HCT116 (cell line): ENCODE data around the gene DPYSL5. TPM values are rescaled to one million over a fixed set of nuclear protein-coding genes. Genes with fewer than 3 reads are reported as not detected.

Experiments
- ATAC-seq: fragments of 200-7000 bp; cut with Tn5 transposase; 2 replicates; pipeline ENCODE4 v1.9.1; 2020; ENCODE audit warnings: mild to moderate bottlenecking, moderate library complexity
- BruUV-seq: library from RNA; stranded (reverse); fragments of 400-500 nt; replicated peaks from 2 replicates; lab custom pipeline; 2021; lab: Mats Ljungman, UMichigan
- CTCF ChIA-PET: fragments of 300-600 bp; sonication (Branson Sonifier 250); formaldehyde crosslinking; loops from one replicate; lab custom pipeline; 2021; ENCODE audit warnings: antibody characterized with exemption; lab: Charles Lee
- POLR2A ChIA-PET: fragments of 300-600, 350-600 bp; sonication (Branson Sonifier 250); formaldehyde crosslinking; loops from one replicate; lab custom pipeline; 2021; ENCODE audit warnings: antibody characterized with exemption; lab: Charles Lee
- RAD21 ChIA-PET, 2 experiments: fragments of 300-600 bp; sonication (Branson Sonifier 250); formaldehyde crosslinking; loops; one replicate each; lab custom pipeline; 2023; ENCODE audit warnings: low total read pairs in 2 of 2; ENCODE audit not compliant: uncharacterized antibody in 2 of 2, unreplicated experiment in 2 of 2, low non-redundant PET in 1 of 2; lab: Charles Lee
- DNase-seq: peaks from one replicate; pipeline ENCODE4 v3.0.0-alpha.2; 2010; ENCODE audit warnings: low read depth, low spot score
- H2AFZ ChIP-seq: fragments of 200-600 bp; shearing (Covaris generic), sonication (generic); 2 replicates; pipeline ENCODE4 v1.6.1; 2017; ENCODE audit warnings: low read depth, mixed run types, mixed read lengths, antibody characterized with exemption, low read length; ENCODE audit not compliant: poor library complexity, severe bottlenecking
- H3K27ac ChIP-seq: 2 replicates; pipeline ENCODE4 v1.5.1; 2012; ENCODE audit warnings: low read depth, low read length
- H3K27me3 ChIP-seq: fragments of 200-600 bp; sonication (generic); 2 replicates; pipeline ENCODE4 v1.6.1; 2016; ENCODE audit warnings: mixed run types, low read length, mixed read lengths; ENCODE audit not compliant: insufficient read depth
- H3K36me3 ChIP-seq, 2 experiments: fragments of 200-500 bp in 1 of 2; fragments of 200-600 bp in 1 of 2; sonication (Bioruptor generic) in 1 of 2; sonication (generic) in 1 of 2; 2 replicates each; pipeline versions ENCODE4 v1.5.1 to v1.6.1; 2014 to 2016; ENCODE audit warnings: low read length in 2 of 2, inconsistent platforms in 1 of 2, mixed read lengths in 1 of 2, mixed run types in 1 of 2; ENCODE audit not compliant: insufficient read depth in 2 of 2, control insufficient read depth in 1 of 2
- H3K4me1 ChIP-seq, 2 experiments: fragments of 200-600 bp in 1 of 2; sonication (generic) in 1 of 2; 2 replicates each; pipeline versions ENCODE4 v1.5.1 to v1.6.1; 2012 to 2017; ENCODE audit warnings: low read length in 2 of 2, inconsistent platforms in 1 of 2, mild to moderate bottlenecking in 1 of 2, mixed read lengths in 1 of 2, mixed run types in 1 of 2, moderate library complexity in 1 of 2; ENCODE audit not compliant: insufficient read depth in 2 of 2, control insufficient read depth in 1 of 2
- H3K4me2 ChIP-seq: fragments of 200-600 bp; sonication (generic); 2 replicates; pipeline ENCODE4 v1.6.1; 2017; ENCODE audit warnings: mixed run types, low read length, mixed read lengths
- H3K4me3 ChIP-seq, 2 experiments: fragments of 200-600 bp in 1 of 2; sonication (generic) in 1 of 2; replicated peaks in 1 of 2; 2 replicates each; pipeline ENCODE4 v1.5.1; 2011 to 2016; ENCODE audit warnings: low read length in 2 of 2, control low read depth in 1 of 2, low read depth in 1 of 2, mild to moderate bottlenecking in 1 of 2, mixed read lengths in 1 of 2, mixed run types in 1 of 2
- H3K79me2 ChIP-seq: fragments of 200-600 bp; sonication (generic); 2 replicates; pipeline ENCODE4 v1.6.1; 2017; ENCODE audit warnings: mild to moderate bottlenecking, mixed run types, low read length, moderate library complexity, mixed read lengths; ENCODE audit not compliant: insufficient read depth
- H3K9ac ChIP-seq: fragments of 200-600 bp; sonication (generic); 2 replicates; pipeline ENCODE4 v1.6.1; 2016; ENCODE audit warnings: low read length, mixed read lengths
- H3K9me2 ChIP-seq: fragments of 200-600 bp; sonication (generic), shearing (Covaris generic); 2 replicates; pipeline ENCODE4 v1.6.1; 2017; ENCODE audit warnings: mixed run types, mild to moderate bottlenecking, moderate library complexity; ENCODE audit not compliant: insufficient read depth
- H3K9me3 ChIP-seq, 2 experiments: fragments of 200-500 bp in 1 of 2; fragments of 200-600 bp in 1 of 2; sonication (Bioruptor generic) in 1 of 2; sonication (generic) in 1 of 2; 2 replicates each; pipeline ENCODE4 v1.6.1; 2014 to 2017; ENCODE audit warnings: low read length in 2 of 2, mixed read lengths in 2 of 2, inconsistent platforms in 1 of 2, low read depth in 1 of 2, mild to moderate bottlenecking in 1 of 2, mixed run types in 1 of 2, moderate library complexity in 1 of 2; ENCODE audit not compliant: control insufficient read depth in 1 of 2, insufficient read depth in 1 of 2
- H4K20me1 ChIP-seq: fragments of 200-600 bp; sonication (generic), shearing (Covaris generic); 2 replicates; pipeline ENCODE4 v1.6.1; 2017; ENCODE audit warnings: mixed run types, mild to moderate bottlenecking, moderate library complexity; ENCODE audit not compliant: insufficient read depth
- EGR1 ChIP-seq: IDR thresholded peaks from 2 replicates; pipeline ENCODE4 v1.6.1; 2012; ENCODE audit warnings: low read depth
- ELF1 ChIP-seq: IDR thresholded peaks from 2 replicates; pipeline ENCODE4 v1.6.1; 2012; ENCODE audit warnings: low read depth, borderline replicate concordance
- EZH2 ChIP-seq: fragments of 200-600 bp; sonication (generic); IDR thresholded peaks from 2 replicates; pipeline ENCODE4 v1.6.1; 2017; ENCODE audit warnings: antibody characterized with exemption, mixed run types
- EZH2phosphoT487 ChIP-seq: fragments of 200-600 bp; IDR thresholded peaks from 2 replicates; pipeline ENCODE4 v1.6.1; 2018; ENCODE audit warnings: antibody characterized with exemption, borderline replicate concordance
- FOSL1 ChIP-seq: IDR thresholded peaks from 2 replicates; pipeline ENCODE4 v1.6.1; 2012; ENCODE audit warnings: low read depth
- JUND ChIP-seq: IDR thresholded peaks from 2 replicates; pipeline ENCODE4 v1.6.1; 2012
- POLR2A ChIP-seq: IDR thresholded peaks from 2 replicates; pipeline ENCODE4 v1.7.0; 2011; ENCODE audit warnings: borderline replicate concordance; ENCODE audit not compliant: insufficient read depth, insufficient read length; ENCODE audit errors: extremely low read depth
- POLR2AphosphoS5 ChIP-seq: IDR thresholded peaks from 2 replicates; pipeline ENCODE4 v1.6.1; 2011; ENCODE audit warnings: mild to moderate bottlenecking, low read depth, low read length, moderate library complexity
- SIN3A ChIP-seq: IDR thresholded peaks from 2 replicates; pipeline ENCODE4 v1.6.1; 2012; ENCODE audit warnings: low read depth
- SP1 ChIP-seq: IDR thresholded peaks from 2 replicates; pipeline ENCODE4 v1.6.1; 2012; ENCODE audit warnings: low read depth
- TCF7L2 ChIP-seq: IDR thresholded peaks from 2 replicates; pipeline ENCODE4 v1.7.0; 2011; ENCODE audit warnings: borderline replicate concordance, inconsistent platforms; ENCODE audit not compliant: insufficient read depth, insufficient read length; ENCODE audit errors: extremely low read depth
- YY1 ChIP-seq: IDR thresholded peaks from 2 replicates; pipeline ENCODE4 v1.6.1; 2011; ENCODE audit warnings: low read length, low read depth, moderate library complexity, mild to moderate bottlenecking; ENCODE audit not compliant: insufficient replicate concordance; ENCODE audit errors: extremely low read depth
- ZFX ChIP-seq: fragments of 450-650 bp; IDR thresholded peaks from 2 replicates; pipeline ENCODE4 v1.6.1; 2017
- ZNF274 ChIP-seq: fragments of 200-500 bp; sonication (Bioruptor generic); IDR thresholded peaks from 2 replicates; pipeline ENCODE4 v1.6.1; 2014; ENCODE audit warnings: mild to moderate bottlenecking, low read depth, low read length, inconsistent platforms
- intact Hi-C: fragments of 100-400 bp; cut with micrococcal nuclease; formaldehyde crosslinking; loops from 2 replicates; pipeline ENCODE4 v1.10.0; 2022
- total RNA-seq: library from RNA; stranded (reverse); gene quantifications from one replicate; pipeline ENCODE4 v1.2.1, GENCODE V29; 2021; ENCODE audit not compliant: unreplicated experiment
- TF ChIP-seq, protein P1 (sequence below): IDR thresholded peaks from 2 replicates; pipeline ENCODE4 v1.6.1; 2012
- TF ChIP-seq, protein P2 (sequence below), 3 experiments: fragments of 200-600 bp in 1 of 3; sonication (generic) in 1 of 3; IDR thresholded peaks in 2 of 3; conservative IDR thresholded peaks in 1 of 3; 2 replicates each; pipeline ENCODE4 v1.5.1; 2012 to 2017; ENCODE audit warnings: low read depth in 2 of 3, low read length in 2 of 3, antibody characterized with exemption in 1 of 3, borderline replicate concordance in 1 of 3, control low read depth in 1 of 3, mild to moderate bottlenecking in 1 of 3, mixed read lengths in 1 of 3, mixed run types in 1 of 3, moderate library complexity in 1 of 3; ENCODE audit not compliant: insufficient read depth in 1 of 3
- TF ChIP-seq, protein P3 (sequence below): IDR thresholded peaks from 2 replicates; pipeline ENCODE4 v1.6.1; 2012; ENCODE audit warnings: low read depth

The DPYSL5 gene
- total RNA-seq, 1 experiment from 2014 or later: 8.4 TPM

DNA sequence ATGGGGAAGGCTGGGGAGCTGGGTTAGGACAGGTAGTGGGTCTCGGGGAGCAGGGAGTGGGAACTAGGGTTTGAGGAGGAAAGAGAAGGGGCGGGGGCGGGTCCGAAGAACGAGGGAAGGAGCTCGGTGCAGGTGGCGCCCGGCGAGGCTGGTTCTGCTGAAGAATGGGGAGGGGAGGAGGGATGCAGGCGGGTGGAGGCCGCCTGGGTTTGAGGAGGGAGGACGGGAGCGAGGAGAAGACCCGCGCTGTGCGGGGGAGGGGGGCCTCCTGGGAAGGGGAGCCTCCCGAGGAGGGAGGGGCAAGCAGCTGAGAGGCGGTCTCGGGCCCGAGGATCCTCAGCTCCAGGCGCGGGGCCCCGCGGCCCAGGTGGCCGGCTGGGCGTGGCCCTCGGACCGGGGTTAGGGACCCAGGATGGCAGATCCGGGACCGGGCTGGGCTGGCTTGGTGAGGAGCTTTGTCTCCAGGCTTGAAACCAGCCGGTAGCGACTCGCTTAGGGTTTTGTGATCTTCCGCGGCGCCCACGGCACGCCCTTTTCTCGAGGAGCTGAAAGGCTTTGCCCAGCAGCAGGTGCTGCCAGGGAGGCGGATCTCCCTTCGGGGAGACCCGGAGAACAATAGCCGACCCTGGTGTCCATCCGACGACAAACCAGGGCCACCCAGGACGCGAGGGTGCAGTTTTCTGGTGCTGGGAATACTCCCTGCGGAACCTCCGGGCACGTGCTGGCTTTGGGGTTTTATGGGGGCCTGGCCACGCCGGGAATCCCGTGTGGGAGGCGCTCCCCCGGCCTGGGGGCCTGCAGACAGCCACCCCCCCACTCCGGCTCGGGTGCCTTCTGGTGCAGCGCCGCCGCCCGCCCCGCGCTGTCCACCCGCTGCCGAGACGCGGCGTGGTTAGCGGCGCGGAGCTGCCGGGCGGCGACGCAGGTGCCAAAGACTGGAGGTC lies 1.4 kb downstream of the DPYSL5 start (continued):
- TF ChIP-seq, protein P1, sequence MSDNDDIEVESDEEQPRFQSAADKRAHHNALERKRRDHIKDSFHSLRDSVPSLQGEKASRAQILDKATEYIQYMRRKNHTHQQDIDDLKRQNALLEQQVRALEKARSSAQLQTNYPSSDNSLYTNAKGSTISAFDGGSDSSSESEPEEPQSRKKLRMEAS: no peak
- TF ChIP-seq POLR2AphosphoS5 (no peak), ZFX (no peak), ELF1 (no peak), SP1 (no peak), JUND (no peak), EZH2phosphoT487 (no peak), EZH2 (no peak), POLR2A (no peak)
- TF ChIP-seq, protein P2, sequence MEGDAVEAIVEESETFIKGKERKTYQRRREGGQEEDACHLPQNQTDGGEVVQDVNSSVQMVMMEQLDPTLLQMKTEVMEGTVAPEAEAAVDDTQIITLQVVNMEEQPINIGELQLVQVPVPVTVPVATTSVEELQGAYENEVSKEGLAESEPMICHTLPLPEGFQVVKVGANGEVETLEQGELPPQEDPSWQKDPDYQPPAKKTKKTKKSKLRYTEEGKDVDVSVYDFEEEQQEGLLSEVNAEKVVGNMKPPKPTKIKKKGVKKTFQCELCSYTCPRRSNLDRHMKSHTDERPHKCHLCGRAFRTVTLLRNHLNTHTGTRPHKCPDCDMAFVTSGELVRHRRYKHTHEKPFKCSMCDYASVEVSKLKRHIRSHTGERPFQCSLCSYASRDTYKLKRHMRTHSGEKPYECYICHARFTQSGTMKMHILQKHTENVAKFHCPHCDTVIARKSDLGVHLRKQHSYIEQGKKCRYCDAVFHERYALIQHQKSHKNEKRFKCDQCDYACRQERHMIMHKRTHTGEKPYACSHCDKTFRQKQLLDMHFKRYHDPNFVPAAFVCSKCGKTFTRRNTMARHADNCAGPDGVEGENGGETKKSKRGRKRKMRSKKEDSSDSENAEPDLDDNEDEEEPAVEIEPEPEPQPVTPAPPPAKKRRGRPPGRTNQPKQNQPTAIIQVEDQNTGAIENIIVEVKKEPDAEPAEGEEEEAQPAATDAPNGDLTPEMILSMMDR (IDR thresholded peaks at IDR 0.05 in 2 of 3, conservative IDR thresholded peaks at IDR 0.05 in 1 of 3; ENCODE audit: borderline replicate concordance in 1 of 3, insufficient read depth in 1 of 3, low read depth in 2 of 3, low read length in 2 of 3): no peak

DNA sequence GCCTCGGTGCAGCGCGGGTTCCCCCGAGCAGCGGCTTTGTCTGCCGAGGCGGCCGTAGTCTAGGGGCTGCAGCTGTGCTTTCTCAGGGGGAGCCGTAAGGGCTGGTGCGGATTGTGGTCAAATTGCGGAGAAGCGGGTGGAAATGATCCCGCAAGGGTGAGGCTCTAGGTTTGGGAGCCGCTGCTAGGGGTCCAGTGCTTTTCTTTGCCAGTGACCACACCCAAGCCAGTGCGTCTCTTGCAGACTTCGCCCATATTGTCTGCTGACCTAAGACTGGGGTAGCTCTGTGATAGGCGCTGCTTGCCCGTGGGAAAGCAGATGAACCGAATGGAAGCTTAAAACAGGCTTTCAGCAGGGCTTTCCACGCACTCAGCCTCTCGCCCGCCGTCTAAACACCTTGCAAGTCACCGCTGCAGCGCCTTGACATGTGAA lies 2.1 kb downstream of the DPYSL5 start:
- CTCF ChIA-PET: interaction anchor here (2.1 kb wide), 1 partner anchor 73 kb away, joined by 8 read pairs; no protein-coding TSS in a partner anchor
- no peaks in the 10 kb centered on the region for H3K36me3 ChIP-seq
- no TSS peak for BruUV-seq
- peaks cover 0 to 22% of the 10 kb centered on the region in 2 experiments; a peak in 3 of 4 replicates for H3K4me1 ChIP-seq
- H4K20me1 ChIP-seq: no peaks in the 10 kb centered on the region
- RAD21 ChIA-PET: no interaction called here
- intact Hi-C loops: no loop called here
- no peaks in the 10 kb centered on the region for H3K79me2 ChIP-seq
- no peak overlapping the region for H3K4me2 ChIP-seq
- H2AFZ ChIP-seq: no peak overlapping the region
- no peaks in the 10 kb centered on the region for H3K27me3 ChIP-seq
- ATAC-seq (no peak), DNase-seq (no peak)
- H3K27ac ChIP-seq: no peak overlapping the region
- H3K9me2 ChIP-seq: no peaks in the 10 kb centered on the region
- H3K9me3 ChIP-seq: no peaks in the 10 kb centered on the region
- H3K9ac ChIP-seq: no peak overlapping the region
- TF ChIP-seq YY1: no peak
- TF ChIP-seq, protein P3, sequence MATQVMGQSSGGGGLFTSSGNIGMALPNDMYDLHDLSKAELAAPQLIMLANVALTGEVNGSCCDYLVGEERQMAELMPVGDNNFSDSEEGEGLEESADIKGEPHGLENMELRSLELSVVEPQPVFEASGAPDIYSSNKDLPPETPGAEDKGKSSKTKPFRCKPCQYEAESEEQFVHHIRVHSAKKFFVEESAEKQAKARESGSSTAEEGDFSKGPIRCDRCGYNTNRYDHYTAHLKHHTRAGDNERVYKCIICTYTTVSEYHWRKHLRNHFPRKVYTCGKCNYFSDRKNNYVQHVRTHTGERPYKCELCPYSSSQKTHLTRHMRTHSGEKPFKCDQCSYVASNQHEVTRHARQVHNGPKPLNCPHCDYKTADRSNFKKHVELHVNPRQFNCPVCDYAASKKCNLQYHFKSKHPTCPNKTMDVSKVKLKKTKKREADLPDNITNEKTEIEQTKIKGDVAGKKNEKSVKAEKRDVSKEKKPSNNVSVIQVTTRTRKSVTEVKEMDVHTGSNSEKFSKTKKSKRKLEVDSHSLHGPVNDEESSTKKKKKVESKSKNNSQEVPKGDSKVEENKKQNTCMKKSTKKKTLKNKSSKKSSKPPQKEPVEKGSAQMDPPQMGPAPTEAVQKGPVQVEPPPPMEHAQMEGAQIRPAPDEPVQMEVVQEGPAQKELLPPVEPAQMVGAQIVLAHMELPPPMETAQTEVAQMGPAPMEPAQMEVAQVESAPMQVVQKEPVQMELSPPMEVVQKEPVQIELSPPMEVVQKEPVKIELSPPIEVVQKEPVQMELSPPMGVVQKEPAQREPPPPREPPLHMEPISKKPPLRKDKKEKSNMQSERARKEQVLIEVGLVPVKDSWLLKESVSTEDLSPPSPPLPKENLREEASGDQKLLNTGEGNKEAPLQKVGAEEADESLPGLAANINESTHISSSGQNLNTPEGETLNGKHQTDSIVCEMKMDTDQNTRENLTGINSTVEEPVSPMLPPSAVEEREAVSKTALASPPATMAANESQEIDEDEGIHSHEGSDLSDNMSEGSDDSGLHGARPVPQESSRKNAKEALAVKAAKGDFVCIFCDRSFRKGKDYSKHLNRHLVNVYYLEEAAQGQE: no peak
- no peak for TF ChIP-seq ZNF274
- no peak for TF ChIP-seq EGR1
- no peak for TF ChIP-seq FOSL1
- no peak for TF ChIP-seq TCF7L2
- no peak for TF ChIP-seq JUND
- TF ChIP-seq POLR2A: no peak
- TF ChIP-seq EZH2: no peak
- no peak for TF ChIP-seq SIN3A
- no peak overlapping the region for H3K4me3 ChIP-seq
- POLR2A ChIA-PET: no interaction called here
